Gastrocnemius medialis (tissue), 4 donors: ENCODE data around the gene ARRDC1.
"Not testable (repeated sequence)": the region's sequence is repeated elsewhere in the genome, so short reads cannot be mapped to it uniquely, and the experiment has no call there.

Experiments
- POLR2A ChIP-seq, 2 donors: fragments of 450-650 bp; IDR thresholded peaks; one replicate each; pipeline ENCODE4 v1.6.1; 2017; ENCODE audit warnings: antibody characterized with exemption in 2 of 2, mild to moderate bottlenecking in 2 of 2, moderate library complexity in 2 of 2
- TF ChIP-seq, protein P1 (sequence below), 5 experiments: fragments of 450-650 bp in 3 of 5; fragments of 200-600 bp in 2 of 5; sonication (generic) in 2 of 5; IDR thresholded peaks in 4 of 5; conservative IDR thresholded peaks in 1 of 5; 1 replicate in 4 of 5; 2 replicates in 1 of 5; pipeline ENCODE4 v1.5.1; 2016 to 2019; ENCODE audit warnings: antibody characterized with exemption in 5 of 5, mild to moderate bottlenecking in 3 of 5, moderate library complexity in 3 of 5

DNA sequence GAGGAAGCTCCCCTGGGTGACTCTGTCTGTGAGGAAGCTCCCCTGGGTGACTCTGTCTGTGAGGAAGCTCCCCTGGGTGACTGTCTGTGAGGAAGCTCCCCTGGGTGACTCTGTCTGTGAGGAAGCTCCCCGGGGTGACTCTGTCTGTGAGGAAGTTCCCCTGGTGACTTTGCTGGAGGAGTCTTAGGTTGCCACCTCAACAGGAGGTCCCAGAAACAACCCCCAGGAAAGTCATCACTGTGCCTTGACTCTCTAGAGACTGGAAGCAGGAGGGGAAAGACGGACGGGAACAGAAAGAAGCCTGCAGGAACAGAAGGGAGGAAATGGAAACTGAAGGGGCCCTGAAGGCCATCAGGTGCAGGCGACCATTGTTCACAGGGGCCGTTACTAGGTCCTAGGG is 37.0 kb upstream of the ARRDC1 start:
- TF ChIP-seq, protein P1, sequence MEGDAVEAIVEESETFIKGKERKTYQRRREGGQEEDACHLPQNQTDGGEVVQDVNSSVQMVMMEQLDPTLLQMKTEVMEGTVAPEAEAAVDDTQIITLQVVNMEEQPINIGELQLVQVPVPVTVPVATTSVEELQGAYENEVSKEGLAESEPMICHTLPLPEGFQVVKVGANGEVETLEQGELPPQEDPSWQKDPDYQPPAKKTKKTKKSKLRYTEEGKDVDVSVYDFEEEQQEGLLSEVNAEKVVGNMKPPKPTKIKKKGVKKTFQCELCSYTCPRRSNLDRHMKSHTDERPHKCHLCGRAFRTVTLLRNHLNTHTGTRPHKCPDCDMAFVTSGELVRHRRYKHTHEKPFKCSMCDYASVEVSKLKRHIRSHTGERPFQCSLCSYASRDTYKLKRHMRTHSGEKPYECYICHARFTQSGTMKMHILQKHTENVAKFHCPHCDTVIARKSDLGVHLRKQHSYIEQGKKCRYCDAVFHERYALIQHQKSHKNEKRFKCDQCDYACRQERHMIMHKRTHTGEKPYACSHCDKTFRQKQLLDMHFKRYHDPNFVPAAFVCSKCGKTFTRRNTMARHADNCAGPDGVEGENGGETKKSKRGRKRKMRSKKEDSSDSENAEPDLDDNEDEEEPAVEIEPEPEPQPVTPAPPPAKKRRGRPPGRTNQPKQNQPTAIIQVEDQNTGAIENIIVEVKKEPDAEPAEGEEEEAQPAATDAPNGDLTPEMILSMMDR (IDR thresholded peaks at IDR 0.05 in 4 of 5, conservative IDR thresholded peaks at IDR 0.05 in 1 of 5), result not testable (repeated sequence)
- not testable (repeated sequence) for TF ChIP-seq POLR2A (IDR thresholded peaks at IDR 0.05)
